ENCODE measurements around the gene CCNQ. TPM values are rescaled to one million over a fixed set of nuclear protein-coding genes. Genes with fewer than 3 reads are reported as not detected.

Gene CCNQ
- total and polyA plus RNA-seq, 2 of the 8 experiments (the other 6 are each of a cell fraction or from before 2014, with no cell fraction given), result 16.6 to 32.1 TPM

DNA sequence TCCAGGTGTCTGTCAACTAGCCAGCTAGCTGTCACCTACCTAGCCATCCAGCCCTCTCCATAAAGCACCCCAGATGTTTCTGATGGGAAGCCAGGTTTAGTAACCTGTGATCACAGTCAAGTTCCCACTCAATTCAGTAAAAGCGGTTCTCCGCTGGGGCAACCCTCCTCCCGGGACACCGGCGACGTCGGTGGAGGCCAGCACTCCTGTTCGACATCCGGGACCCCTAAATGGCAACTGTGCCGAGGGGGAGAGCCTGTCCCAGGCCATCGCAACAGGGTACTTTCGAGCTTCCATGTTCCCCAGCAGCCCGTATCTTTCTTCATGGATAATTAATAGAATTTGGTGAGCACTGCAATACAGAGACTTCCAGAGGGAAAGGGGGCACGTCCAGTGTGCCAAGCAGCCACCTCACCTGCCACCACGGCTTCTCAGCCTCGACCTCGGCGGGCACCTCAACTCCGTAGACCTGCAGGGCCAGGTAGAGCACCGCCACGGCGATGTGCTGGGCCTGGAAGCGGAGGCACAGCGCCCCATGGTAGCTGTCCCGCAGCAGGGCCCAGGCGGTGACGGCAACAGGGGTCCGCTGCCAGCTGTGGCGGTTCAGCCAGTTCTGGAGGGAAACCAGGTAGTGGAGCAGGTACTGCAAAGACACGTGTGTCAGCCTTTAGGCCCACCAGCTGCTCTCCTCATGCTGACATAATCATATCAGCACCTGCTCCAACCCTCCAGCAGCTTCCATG is 6.7 kb downstream of the CCNQ start (continued):
- no peak for TF ChIP-seq KDM1A (IDR thresholded peaks at IDR 0.05; ENCODE audit: borderline replicate concordance, low read length)
- TF ChIP-seq EGR1 (IDR thresholded peaks at IDR 0.05; ENCODE audit: borderline replicate concordance, low read depth, low read length), result no peak
- no peak for TF ChIP-seq BACH1 (IDR thresholded peaks at IDR 0.05; ENCODE audit: low read length)
- TF ChIP-seq SIX5 (IDR thresholded peaks at IDR 0.05; ENCODE audit: low read depth, low read length), result no peak
- TF ChIP-seq PHF8 (conservative IDR thresholded peaks at IDR 0.05; ENCODE audit: low read depth, low read length), result no peak
- no peak for TF ChIP-seq SP1 (IDR thresholded peaks at IDR 0.05; ENCODE audit: low read depth, low read length)

Data from H1 (cell line).